PC-3 (cell line): Measurements from ENCODE around the gene MAGI1. TPM values are rescaled to one million over a fixed set of nuclear protein-coding genes. Genes with fewer than 3 reads are reported as not detected.

ENCODE experiments used
- ATAC-seq: fragments of 200-7000 bp; cut with Tn5 transposase; 2 replicates; pipeline ENCODE4 v1.9.1; 2020; ENCODE audit warnings: mild to moderate bottlenecking, moderate library complexity
- BruUV-seq: library from RNA; stranded (reverse); fragments of 400-500 nt; replicated peaks from 2 replicates; lab custom pipeline; 2021; lab: Mats Ljungman, UMichigan
- CTCF ChIA-PET: fragments of 300-600 bp; sonication (Branson Sonifier 250); formaldehyde crosslinking; loops from one replicate; lab custom pipeline; 2022; ENCODE audit warnings: antibody characterized with exemption; lab: Charles Lee
- POLR2A ChIA-PET: fragments of 300-600 bp; sonication (Branson Sonifier 250); formaldehyde crosslinking; loops from one replicate; lab custom pipeline; 2022; ENCODE audit warnings: antibody characterized with exemption; ENCODE audit not compliant: unreplicated experiment; lab: Charles Lee
- DNase-seq: peaks from one replicate; pipeline ENCODE4 v3.0.0-alpha.2; 2015
- H2AFZ ChIP-seq: fragments of 300-600 bp; sonication (generic); 2 replicates; pipeline ENCODE4 v1.6.0; 2016; ENCODE audit warnings: antibody characterized with exemption, low read length
- H3F3A ChIP-seq: fragments of 300-600 bp; sonication (generic); one replicate; pipeline ENCODE4 v1.6.0; 2017; ENCODE audit warnings: antibody characterized with exemption, low read length, control low read depth, mild to moderate bottlenecking; ENCODE audit not compliant: unreplicated experiment
- H3K27ac ChIP-seq: fragments of 300-600 bp; sonication (generic); 2 replicates; pipeline ENCODE4 v1.5.1; 2016; ENCODE audit warnings: mild to moderate bottlenecking, low read length
- H3K27me3 ChIP-seq: fragments of 300-600 bp; sonication (generic); 2 replicates; pipeline ENCODE4 v1.6.1; 2016; ENCODE audit warnings: low read length, mixed read lengths
- H3K36me3 ChIP-seq: fragments of 300-600 bp; sonication (generic); 2 replicates; pipeline ENCODE4 v1.6.1; 2016; ENCODE audit warnings: low read depth, mixed run types, low read length, mixed read lengths
- H3K4me1 ChIP-seq: fragments of 300-600 bp; sonication (generic); 2 replicates; pipeline ENCODE4 v1.5.1; 2016; ENCODE audit warnings: low read length; ENCODE audit not compliant: insufficient read depth
- H3K4me2 ChIP-seq: fragments of 300-600 bp; sonication (generic); 2 replicates; pipeline ENCODE4 v1.6.0; 2016; ENCODE audit warnings: low read length
- H3K4me3 ChIP-seq: fragments of 300-600 bp; sonication (generic); 2 replicates; pipeline ENCODE4 v1.5.1; 2016; ENCODE audit warnings: mild to moderate bottlenecking, low read length, mixed read lengths
- H3K79me2 ChIP-seq: fragments of 300-600 bp; sonication (generic); 2 replicates; pipeline ENCODE4 v1.6.1; 2017; ENCODE audit warnings: low read length, mixed read lengths
- H3K9ac ChIP-seq: fragments of 300-600 bp; sonication (generic); 2 replicates; pipeline ENCODE4 v1.6.0; 2016; ENCODE audit warnings: mild to moderate bottlenecking, low read length
- H3K9me2 ChIP-seq: fragments of 300-600 bp; sonication (generic); replicated peaks from 2 replicates; pipeline ENCODE4 v1.6.1; 2016; ENCODE audit warnings: mixed run types, low read length, mixed read lengths
- H3K9me3 ChIP-seq: fragments of 300-600 bp; sonication (generic); 2 replicates; pipeline ENCODE4 v1.6.1; 2016; ENCODE audit warnings: low read length, mixed read lengths
- H4K20me1 ChIP-seq: fragments of 300-600 bp; sonication (generic); 2 replicates; pipeline ENCODE4 v1.6.1; 2016; ENCODE audit warnings: low read length, mixed read lengths
- EZH2 ChIP-seq: fragments of 300-600 bp; sonication (generic); IDR thresholded peaks from one replicate; pipeline ENCODE4 v1.6.1; 2017; ENCODE audit warnings: antibody characterized with exemption, mild to moderate bottlenecking, low read length; ENCODE audit not compliant: unreplicated experiment
- EZH2phosphoT487 ChIP-seq: fragments of 300-600 bp; sonication (generic); IDR thresholded peaks from 2 replicates; pipeline ENCODE4 v1.6.1; 2018; ENCODE audit warnings: mild to moderate bottlenecking, antibody characterized with exemption, low read length, borderline replicate concordance
- intact Hi-C: fragments of 100-400 bp; cut with micrococcal nuclease; formaldehyde crosslinking; loops from 2 replicates; pipeline ENCODE4 v1.9.0; 2023
- total RNA-seq: library from RNA; depleted of rRNA; stranded (reverse); fragments of >200 nt; gene quantifications from 2 replicates; pipeline ENCODE4 v1.2.3, GENCODE V29; 2014
- TF ChIP-seq, protein P1 (sequence below): fragments of 300-600 bp; sonication (generic); conservative IDR thresholded peaks from 2 replicates; pipeline ENCODE4 v1.5.1; 2017; ENCODE audit warnings: antibody characterized with exemption, low read depth, mild to moderate bottlenecking, low read length

MAGI1 gene
- total RNA-seq, 1 experiment from 2014 or later, result 8.9 TPM

DNA sequence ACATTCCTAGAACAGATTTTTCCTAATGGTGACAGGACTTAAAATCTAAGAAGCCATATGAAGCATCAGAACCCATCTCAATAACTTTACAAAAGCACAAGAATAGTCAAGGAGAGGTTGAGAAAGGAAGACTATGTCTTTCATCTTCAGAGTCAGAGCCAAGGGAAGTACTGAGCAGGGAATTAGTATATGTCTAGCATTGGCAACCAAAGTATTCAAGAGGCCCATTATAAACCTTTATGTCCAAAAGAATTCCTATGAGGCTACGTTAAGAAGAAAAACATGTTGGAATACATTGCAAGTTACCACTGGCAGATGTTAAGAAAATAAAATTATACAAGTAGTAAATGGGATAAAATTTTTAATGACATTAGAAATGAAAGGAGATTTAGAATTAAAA lies 150.5 kb downstream of the MAGI1 start:
- CTCF ChIA-PET, result no interaction called here
- DNase-seq, result no peak
- intact Hi-C loops, result no loop called here

DNA sequence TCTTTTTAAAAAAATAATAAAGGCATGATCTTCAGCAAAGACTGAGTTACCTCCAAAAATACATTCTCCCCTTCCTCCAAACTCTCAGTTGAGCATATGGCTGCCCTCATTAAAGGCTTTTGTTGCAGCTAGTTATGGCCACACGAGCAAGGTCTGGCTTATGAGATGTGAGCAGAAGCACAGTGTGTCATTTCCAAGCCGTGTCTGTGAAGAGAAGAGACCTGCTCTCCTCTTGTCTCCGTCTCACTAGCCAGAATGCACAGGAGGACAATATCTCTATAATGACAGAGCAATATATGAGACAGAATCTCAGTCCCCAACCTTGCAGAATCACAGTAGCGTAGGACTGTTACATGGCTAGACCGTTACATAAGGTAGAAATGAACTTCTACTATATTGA lies 152.3 kb downstream of the MAGI1 start:
- intact Hi-C loops, result no loop called here
- Histone ChIP-seq H3F3A (no peaks in the 10 kb centered on the region), H3K4me1 (peaks cover 19% of the 10 kb centered on the region), H3K4me3 (no peak overlapping the region), H3K79me2 (no peaks in the 10 kb centered on the region), H2AFZ (no peak overlapping the region), H3K9ac (no peak overlapping the region), H3K9me3 (no peaks in the 10 kb centered on the region), H3K27me3 (no peaks in the 10 kb centered on the region), H4K20me1 (no peaks in the 10 kb centered on the region), H3K4me2 (no peak overlapping the region), H3K27ac (no peak overlapping the region), H3K36me3 (no peaks in the 10 kb centered on the region), H3K9me2 (no peaks in the 10 kb centered on the region)
- TF ChIP-seq EZH2, result no peak
- CTCF ChIA-PET, result no interaction called here
- DNase-seq (no peak), ATAC-seq (no peak)
- POLR2A ChIA-PET, result no interaction called here
- BruUV-seq, result no TSS peak

More for the DNA sequence above, 150.5 kb downstream of the MAGI1 start:
- no TSS peak for BruUV-seq
- no peaks in the 10 kb centered on the region for H3K79me2 ChIP-seq
- POLR2A ChIA-PET, result no interaction called here
- no peak for TF ChIP-seq EZH2
- TF ChIP-seq EZH2phosphoT487, result no peak
- TF ChIP-seq, protein P1, sequence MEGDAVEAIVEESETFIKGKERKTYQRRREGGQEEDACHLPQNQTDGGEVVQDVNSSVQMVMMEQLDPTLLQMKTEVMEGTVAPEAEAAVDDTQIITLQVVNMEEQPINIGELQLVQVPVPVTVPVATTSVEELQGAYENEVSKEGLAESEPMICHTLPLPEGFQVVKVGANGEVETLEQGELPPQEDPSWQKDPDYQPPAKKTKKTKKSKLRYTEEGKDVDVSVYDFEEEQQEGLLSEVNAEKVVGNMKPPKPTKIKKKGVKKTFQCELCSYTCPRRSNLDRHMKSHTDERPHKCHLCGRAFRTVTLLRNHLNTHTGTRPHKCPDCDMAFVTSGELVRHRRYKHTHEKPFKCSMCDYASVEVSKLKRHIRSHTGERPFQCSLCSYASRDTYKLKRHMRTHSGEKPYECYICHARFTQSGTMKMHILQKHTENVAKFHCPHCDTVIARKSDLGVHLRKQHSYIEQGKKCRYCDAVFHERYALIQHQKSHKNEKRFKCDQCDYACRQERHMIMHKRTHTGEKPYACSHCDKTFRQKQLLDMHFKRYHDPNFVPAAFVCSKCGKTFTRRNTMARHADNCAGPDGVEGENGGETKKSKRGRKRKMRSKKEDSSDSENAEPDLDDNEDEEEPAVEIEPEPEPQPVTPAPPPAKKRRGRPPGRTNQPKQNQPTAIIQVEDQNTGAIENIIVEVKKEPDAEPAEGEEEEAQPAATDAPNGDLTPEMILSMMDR, result no peak
- ATAC-seq, result no peak
- no peaks in the 10 kb centered on the region for H4K20me1 ChIP-seq
- H3K27ac ChIP-seq, result no peak overlapping the region
- H3K4me1 ChIP-seq, result peaks cover 19% of the 10 kb centered on the region
- no peaks in the 10 kb centered on the region for H3K9me3 ChIP-seq
- H3F3A ChIP-seq, result no peaks in the 10 kb centered on the region
- H3K9me2 ChIP-seq, result no peaks in the 10 kb centered on the region
- H3K4me2 ChIP-seq, result no peak overlapping the region
- no peak overlapping the region for H3K4me3 ChIP-seq
- H3K9ac ChIP-seq, result no peak overlapping the region
- no peak overlapping the region for H2AFZ ChIP-seq
- no peaks in the 10 kb centered on the region for H3K36me3 ChIP-seq
- no peaks in the 10 kb centered on the region for H3K27me3 ChIP-seq

DNA sequence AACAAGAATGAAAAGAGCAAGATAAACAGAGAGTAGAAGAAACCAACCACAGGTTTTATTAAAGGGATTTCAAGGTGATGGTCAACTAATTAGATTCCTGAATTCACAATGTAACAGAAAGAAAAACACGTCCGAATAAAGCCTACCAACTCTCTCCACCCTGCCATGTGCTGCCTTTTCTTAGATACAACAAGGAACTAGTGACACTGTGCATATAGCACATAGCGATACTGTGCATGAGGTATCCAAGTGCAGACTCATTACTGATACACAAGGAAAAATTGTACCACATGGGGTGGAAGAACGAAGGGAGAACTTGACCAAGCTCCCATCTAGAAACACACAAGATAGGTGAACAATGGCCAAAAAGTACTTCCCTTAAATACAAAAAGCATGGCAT lies 154.6 kb downstream of the MAGI1 start:
- Histone ChIP-seq H3K27me3 (no peaks in the 10 kb centered on the region), H3K27ac (no peak overlapping the region), H4K20me1 (no peaks in the 10 kb centered on the region), H3K4me1 (peaks cover 13% of the 10 kb centered on the region), H3K36me3 (no peaks in the 10 kb centered on the region), H3K4me3 (peak overlapping the region; percentile 27; the same call in 1 of the 2 replicates), H3K79me2 (no peaks in the 10 kb centered on the region), H3F3A (no peaks in the 10 kb centered on the region), H2AFZ (no peak overlapping the region), H3K9ac (no peak overlapping the region), H3K9me2 (no peaks in the 10 kb centered on the region), H3K4me2 (peak overlapping the region; percentile 62), H3K9me3 (no peaks in the 10 kb centered on the region)
- DNase-seq (no peak), ATAC-seq (0 out of 2 replicates have a peak, but pooled peaks have one; percentile 35)
- CTCF ChIA-PET, result no interaction called here
- no TSS peak for BruUV-seq
- TF ChIP-seq, protein P1, result no peak
- TF ChIP-seq EZH2phosphoT487, result no peak
- TF ChIP-seq EZH2, result no peak
- intact Hi-C loops, result no loop called here
- POLR2A ChIA-PET, result no interaction called here
